Subcutaneous abdominal adipose tissue (tissue), 5 donors: ENCODE data around the gene POU6F2.

Experiments
- H3K27ac ChIP-seq: one replicate; pipeline ENCODE4 v1.7.0; 2013; ENCODE audit warnings: low read depth, mild to moderate bottlenecking, inconsistent platforms, low read length, moderate library complexity
- H3K27me3 ChIP-seq, 5 donors: one replicate each; pipeline ENCODE4 v1.7.0; 2013; ENCODE audit warnings: low read length in 5 of 5, inconsistent platforms in 1 of 5; ENCODE audit not compliant: control insufficient read depth in 5 of 5, insufficient read depth in 4 of 5
- H3K36me3 ChIP-seq, 5 donors: one replicate each; pipeline ENCODE4 v1.7.0; 2013; ENCODE audit warnings: low read length in 5 of 5; ENCODE audit not compliant: control insufficient read depth in 5 of 5, insufficient read depth in 5 of 5
- H3K4me1 ChIP-seq, 5 donors: one replicate each; pipeline ENCODE4 v1.7.0; 2013; ENCODE audit warnings: low read length in 5 of 5, mild to moderate bottlenecking in 3 of 5, moderate library complexity in 1 of 5; ENCODE audit not compliant: control insufficient read depth in 5 of 5, insufficient read depth in 5 of 5
- H3K4me3 ChIP-seq, 5 donors: one replicate each; pipeline ENCODE4 v1.7.0; 2013; ENCODE audit warnings: low read length in 5 of 5, low read depth in 1 of 5
- H3K9ac ChIP-seq, 5 donors: one replicate each; pipeline ENCODE4 v1.7.0; 2013; ENCODE audit warnings: low read length in 5 of 5, mild to moderate bottlenecking in 4 of 5, moderate library complexity in 3 of 5
- H3K9me3 ChIP-seq, 5 donors: one replicate each; pipeline ENCODE4 v1.7.0; 2013; ENCODE audit warnings: low read length in 5 of 5; ENCODE audit not compliant: control insufficient read depth in 5 of 5
- donor health status: healthy.
- donor health status: healthy.
- donor health status: healthy.
- donor health status: healthy.
- donor health status: healthy.

POU6F2 gene

DNA sequence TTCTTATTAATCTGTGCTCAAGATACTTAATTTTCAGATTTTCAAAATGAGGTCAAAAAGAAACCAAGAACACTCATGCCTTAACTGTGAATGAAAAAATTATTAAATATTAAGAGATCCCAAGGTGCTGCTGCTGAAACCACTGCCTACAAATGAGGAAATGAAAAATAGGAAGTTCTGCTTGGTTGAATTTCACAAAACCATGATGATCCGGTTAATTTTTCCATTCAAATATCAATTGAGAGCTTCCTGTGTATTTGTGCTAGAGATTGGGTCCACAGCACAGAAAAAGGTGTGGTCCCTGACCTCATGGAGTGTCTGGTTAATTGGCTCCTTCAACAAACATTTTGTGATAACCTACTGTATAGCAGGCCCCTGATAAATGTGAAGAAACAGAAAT, 455.8 kb downstream of the POU6F2 start:
- H3K9ac ChIP-seq: no peak overlapping the region
- no peaks in the 10 kb centered on the region for H3K4me1 ChIP-seq
- H3K27ac ChIP-seq: no peak overlapping the region
- H3K4me3 ChIP-seq: no peak overlapping the region
- no peaks in the 10 kb centered on the region for H3K36me3 ChIP-seq
- no peaks in the 10 kb centered on the region for H3K9me3 ChIP-seq
- H3K27me3 ChIP-seq: no peaks in the 10 kb centered on the region

DNA sequence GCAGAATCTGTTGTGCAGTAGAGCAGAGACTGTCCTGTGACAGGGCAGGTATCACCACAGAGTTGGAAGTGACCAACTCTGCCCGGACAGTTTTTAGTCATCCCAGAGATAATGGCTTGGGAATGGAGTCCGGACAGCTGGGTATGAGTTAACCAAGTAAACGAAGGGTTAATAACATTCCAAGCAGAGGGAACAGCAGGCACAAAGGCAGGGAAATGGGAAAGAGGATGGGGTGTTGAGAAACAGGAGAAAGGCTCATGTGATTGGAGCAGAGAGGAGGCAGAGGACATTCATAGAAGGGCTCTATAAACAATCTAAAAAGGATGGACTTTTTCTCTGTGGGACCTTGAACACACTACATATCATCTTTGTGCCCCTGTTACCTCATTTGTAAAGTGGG, 456.3 kb downstream of the POU6F2 start:
- Histone ChIP-seq H3K9me3 (no peaks in the 10 kb centered on the region), H3K4me3 (no peak overlapping the region), H3K27me3 (no peaks in the 10 kb centered on the region), H3K9ac (no peak overlapping the region), H3K27ac (no peak overlapping the region), H3K4me1 (no peaks in the 10 kb centered on the region), H3K36me3 (no peaks in the 10 kb centered on the region)

DNA sequence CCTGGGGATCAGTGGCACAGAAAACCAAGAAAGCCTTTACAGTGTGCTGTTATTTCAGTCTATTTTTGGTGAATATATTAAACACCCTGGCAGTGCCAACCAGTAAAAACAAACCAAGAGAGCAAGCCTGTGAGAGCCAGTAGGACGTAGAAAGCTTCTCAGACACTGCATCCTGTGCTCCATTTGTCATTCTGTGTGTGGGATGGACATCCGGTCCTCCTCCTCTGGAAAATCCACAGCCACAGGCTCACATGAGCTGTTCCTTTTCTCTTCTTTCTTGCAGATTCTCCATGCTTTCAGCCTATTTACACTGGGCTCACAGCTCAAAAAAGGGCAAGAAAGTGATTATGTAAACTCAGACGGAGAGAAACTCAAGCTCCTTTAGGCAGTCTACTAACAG, 468.8 kb downstream of the POU6F2 start:
- Histone ChIP-seq H3K36me3 (no peaks in the 10 kb centered on the region), H3K4me1 (no peaks in the 10 kb centered on the region), H3K27ac (no peak overlapping the region), H3K9ac (no peak overlapping the region), H3K4me3 (no peak overlapping the region), H3K9me3 (no peaks in the 10 kb centered on the region), H3K27me3 (peaks cover 0 to 3% (median 0%) of the 10 kb centered on the region in 5 donors)

DNA sequence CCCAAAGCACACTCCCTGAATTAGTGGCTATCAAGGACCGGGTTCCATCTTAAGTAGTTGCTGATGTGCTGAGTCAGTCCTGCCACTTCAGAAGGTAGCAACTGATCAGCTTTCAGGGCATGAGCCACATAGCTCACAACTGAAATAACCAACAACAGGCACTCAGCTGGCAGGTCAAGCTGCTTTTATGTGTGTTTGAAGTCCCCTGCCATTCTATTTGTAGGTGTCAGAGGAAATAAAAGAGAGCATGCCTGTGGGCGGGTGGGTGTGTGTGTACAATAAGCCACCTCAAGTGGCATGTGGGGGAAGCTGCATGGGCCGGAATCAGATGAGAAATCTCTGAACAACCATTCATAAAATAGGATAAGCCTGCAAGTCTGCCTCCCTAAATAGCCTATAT, 474.2 kb downstream of the POU6F2 start:
- no peak overlapping the region for H3K9ac ChIP-seq
- no peak overlapping the region for H3K4me3 ChIP-seq
- no peaks in the 10 kb centered on the region for H3K4me1 ChIP-seq
- H3K9me3 ChIP-seq: no peaks in the 10 kb centered on the region
- H3K36me3 ChIP-seq: no peaks in the 10 kb centered on the region
- H3K27ac ChIP-seq: no peak overlapping the region
- H3K27me3 ChIP-seq: peaks cover 0 to 2% (median 0%) of the 10 kb centered on the region in 5 donors

DNA sequence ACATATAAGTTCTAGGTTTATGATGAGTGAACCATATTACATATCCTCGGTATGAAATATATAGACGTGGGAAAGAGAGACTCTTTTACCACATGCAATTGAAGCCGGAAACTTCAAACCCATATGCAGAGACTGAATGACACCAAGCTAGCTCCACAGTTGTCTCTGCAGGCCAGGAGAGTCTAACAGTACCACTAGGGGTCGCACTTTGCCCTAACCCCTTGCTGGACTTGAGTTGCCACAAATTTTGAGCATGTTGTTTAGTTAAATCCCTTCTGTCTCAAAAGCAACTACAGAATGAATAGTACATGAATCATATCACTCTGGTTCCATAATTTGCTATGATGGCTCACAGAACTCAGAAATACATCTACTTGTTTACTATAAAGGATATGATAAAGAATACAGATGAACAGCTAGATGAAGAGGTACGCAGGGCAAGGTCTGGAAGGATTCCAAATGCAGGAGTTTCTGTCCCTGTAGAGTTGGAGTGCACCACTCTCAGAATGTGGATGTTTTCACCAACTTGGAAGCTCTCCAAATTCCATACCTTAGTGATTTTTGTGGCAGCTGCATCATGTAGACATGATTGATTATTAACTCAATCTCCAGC, 476.1 kb downstream of the POU6F2 start:
- no peaks in the 10 kb centered on the region for H3K36me3 ChIP-seq
- no peaks in the 10 kb centered on the region for H3K4me1 ChIP-seq
- H3K9me3 ChIP-seq: no peaks in the 10 kb centered on the region
- H3K27ac ChIP-seq: no peak overlapping the region
- H3K4me3 ChIP-seq: no peak overlapping the region
- H3K27me3 ChIP-seq: peaks cover 0 to 2% (median 0%) of the 10 kb centered on the region in 5 donors
- no peak overlapping the region for H3K9ac ChIP-seq

DNA sequence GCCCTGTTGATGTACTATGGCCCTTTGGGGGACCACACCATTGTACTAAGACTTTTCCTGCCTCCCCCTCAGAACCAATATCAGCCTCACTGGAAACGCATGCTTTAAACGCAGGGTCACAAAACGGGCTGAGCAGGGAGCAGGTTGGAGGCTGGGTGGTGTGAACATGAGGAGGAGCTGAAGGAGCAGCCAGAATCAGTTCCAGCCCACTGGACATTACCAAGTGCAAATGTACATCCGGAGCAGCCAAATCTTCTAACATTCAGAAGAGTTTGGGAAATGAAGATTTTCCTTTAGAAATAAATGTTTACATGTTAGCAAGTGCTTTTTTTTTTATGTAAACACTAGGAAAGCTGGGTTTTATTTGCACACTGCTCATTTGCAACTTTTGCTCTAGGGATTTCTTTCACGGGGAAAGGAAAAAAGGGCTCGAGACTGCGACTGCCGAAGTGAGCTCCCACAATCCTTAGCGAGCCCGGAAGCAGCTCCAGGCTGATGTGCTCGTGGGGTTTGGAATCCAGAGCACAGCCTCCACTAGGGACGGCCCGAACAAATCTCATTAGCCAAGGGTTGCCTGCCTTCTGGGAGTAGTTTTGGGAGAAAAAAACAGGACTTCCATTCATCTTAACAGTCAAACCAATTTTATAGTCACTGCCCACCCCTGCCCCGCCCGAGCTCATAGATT, 480.5 kb downstream of the POU6F2 start:
- no peaks in the 10 kb centered on the region for H3K9me3 ChIP-seq
- peak overlapping the region; percentile 29 to 57 (median 35) for H3K4me3 ChIP-seq
- H3K9ac ChIP-seq: peak overlapping the region in 1 of 5 donors; percentile 23

DNA sequence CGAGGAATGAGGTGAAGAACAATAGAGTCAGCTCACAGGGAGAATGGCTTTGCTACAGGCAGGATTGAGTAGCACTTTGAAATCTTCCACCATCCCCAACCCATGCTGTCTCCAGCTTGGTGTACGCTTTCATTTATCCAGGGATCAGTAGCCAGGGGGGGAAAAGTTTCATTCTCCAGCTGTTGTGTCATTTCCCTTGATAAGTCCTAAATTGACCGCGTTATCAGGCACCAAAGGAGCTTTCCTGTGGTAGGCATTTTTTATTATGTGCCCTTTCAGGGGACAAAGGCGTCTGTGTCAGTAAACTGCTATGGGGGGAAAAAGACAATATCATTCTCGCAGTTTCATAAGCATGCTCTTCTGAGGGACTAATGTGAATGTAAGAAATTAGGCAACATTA, 481.9 kb downstream of the POU6F2 start:
- H3K36me3 ChIP-seq: no peaks in the 10 kb centered on the region
- no peak overlapping the region for H3K4me3 ChIP-seq
- H3K9ac ChIP-seq: no peak overlapping the region
- H3K4me1 ChIP-seq: peaks cover 0 to 4% (median under 1%) of the 10 kb centered on the region in 5 donors
- H3K27me3 ChIP-seq: no peaks in the 10 kb centered on the region
- no peak overlapping the region for H3K27ac ChIP-seq
- H3K9me3 ChIP-seq: no peaks in the 10 kb centered on the region

More for the DNA sequence above, 480.5 kb downstream of the POU6F2 start:
- H3K36me3 ChIP-seq: no peaks in the 10 kb centered on the region
- H3K27ac ChIP-seq: no peak overlapping the region
- no peaks in the 10 kb centered on the region for H3K4me1 ChIP-seq
- no peaks in the 10 kb centered on the region for H3K27me3 ChIP-seq

DNA sequence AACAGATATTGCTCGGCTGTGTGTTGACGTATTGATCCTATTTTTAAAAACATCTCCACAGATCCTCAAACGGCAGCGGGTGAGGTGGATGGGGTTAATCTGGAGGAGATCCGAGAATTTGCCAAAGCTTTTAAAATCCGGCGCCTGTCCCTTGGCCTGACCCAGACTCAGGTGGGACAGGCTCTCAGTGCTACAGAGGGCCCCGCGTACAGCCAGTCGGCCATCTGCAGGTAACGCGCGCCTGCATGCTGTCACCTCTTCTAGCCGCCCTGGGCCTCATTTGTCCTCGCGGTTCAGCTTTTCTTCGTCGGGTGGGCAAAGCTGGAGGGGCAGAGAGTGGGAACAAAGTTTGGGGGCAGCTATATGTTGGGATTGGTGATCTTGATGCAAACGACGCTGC, 482.8 kb downstream of the POU6F2 start:
- Histone ChIP-seq H3K4me1 (peaks cover 0 to 9% (median 7%) of the 10 kb centered on the region in 5 donors), H3K4me3 (no peak overlapping the region), H3K27ac (no peak overlapping the region), H3K9ac (no peak overlapping the region), H3K9me3 (no peaks in the 10 kb centered on the region), H3K36me3 (no peaks in the 10 kb centered on the region), H3K27me3 (no peaks in the 10 kb centered on the region)

DNA sequence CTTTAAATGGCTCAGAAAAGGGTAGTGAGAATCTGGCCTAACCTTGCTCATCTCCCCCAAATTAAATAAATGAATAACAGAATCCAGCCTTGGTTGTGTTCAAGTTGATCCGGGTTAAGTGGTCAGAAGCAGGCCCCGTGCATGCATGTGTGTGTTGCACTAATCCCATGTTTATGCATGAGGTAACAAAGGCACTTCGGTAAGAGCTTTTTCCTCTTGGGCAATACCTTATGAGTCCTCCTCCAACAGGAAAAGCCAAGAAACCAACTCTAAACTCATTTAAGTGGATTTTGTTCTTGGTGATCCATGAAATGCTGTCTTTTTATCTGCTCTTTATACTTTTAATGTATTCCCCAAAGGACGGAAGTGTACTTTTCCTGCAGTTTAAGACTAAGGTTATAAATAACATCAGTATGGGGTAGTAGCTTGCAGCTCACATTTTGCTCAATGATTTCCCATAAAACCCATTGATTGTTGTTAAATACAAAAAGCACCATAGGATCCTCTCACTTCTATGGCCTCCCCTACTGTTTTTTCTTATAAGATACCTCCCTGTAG, 483.6 kb downstream of the POU6F2 start:
- no peak overlapping the region for H3K9ac ChIP-seq
- H3K4me1 ChIP-seq: peaks cover 0 to 9% (median 7%) of the 10 kb centered on the region in 5 donors
- H3K4me3 ChIP-seq: no peak overlapping the region
- H3K9me3 ChIP-seq: no peaks in the 10 kb centered on the region
- no peak overlapping the region for H3K27ac ChIP-seq
- no peaks in the 10 kb centered on the region for H3K27me3 ChIP-seq
- H3K36me3 ChIP-seq: no peaks in the 10 kb centered on the region

DNA sequence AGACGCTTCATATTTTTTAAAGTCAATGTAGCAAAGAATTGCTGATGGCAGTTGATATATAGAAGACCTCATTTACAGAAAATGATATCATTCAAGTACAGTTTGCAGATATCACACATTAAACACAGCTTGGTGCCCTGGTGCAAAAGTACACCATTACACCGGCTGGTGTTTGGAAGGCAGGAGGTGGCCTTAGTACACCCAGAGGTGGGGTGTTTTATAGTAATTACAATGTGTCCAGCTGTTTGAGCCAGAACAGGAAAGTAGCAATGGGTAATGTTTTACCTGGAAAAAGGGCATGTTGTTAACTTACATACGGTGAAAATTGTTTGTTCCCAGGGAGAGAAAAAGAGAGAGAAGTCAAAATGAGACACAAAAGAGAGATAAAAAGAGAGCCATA, 485.5 kb downstream of the POU6F2 start:
- no peaks in the 10 kb centered on the region for H3K9me3 ChIP-seq
- no peak overlapping the region for H3K4me3 ChIP-seq
- no peaks in the 10 kb centered on the region for H3K27me3 ChIP-seq
- H3K4me1 ChIP-seq: peaks cover 0 to 9% (median 7%) of the 10 kb centered on the region in 5 donors
- no peak overlapping the region for H3K27ac ChIP-seq
- no peaks in the 10 kb centered on the region for H3K36me3 ChIP-seq
- H3K9ac ChIP-seq: no peak overlapping the region
